PC-9 (cell line): ENCODE data around the gene ACACA.

Experiments
- CTCF ChIP-seq: fragments of 200-600 bp; sonication (generic); conservative IDR thresholded peaks from 2 replicates; pipeline ENCODE4 v1.6.1; 2017; ENCODE audit warnings: mixed run types, antibody characterized with exemption, mild to moderate bottlenecking, moderate library complexity
- EZH2 ChIP-seq: fragments of 200-600 bp; sonication (generic); IDR thresholded peaks from 2 replicates; pipeline ENCODE4 v1.8.0; 2017; ENCODE audit warnings: antibody characterized with exemption, low read depth

GRCh38 chr17:37067555-37068111, 339.0 kb downstream of the ACACA start:
- TF ChIP-seq CTCF (no peak), EZH2 (no peak)
